DOHH2 (cell line): ENCODE measurements around the gene PRKG2.
A peak's percentile ranks its signal among the peaks of the same experiment; 100 is the strongest.

ENCODE experiments used
- H3F3A ChIP-seq: fragments of 200-600 bp; sonication (generic), shearing (Covaris generic); 2 replicates; pipeline ENCODE4 v1.6.0; 2016; ENCODE audit warnings: antibody characterized with exemption, mild to moderate bottlenecking; ENCODE audit not compliant: control insufficient read depth, insufficient read depth
- H3K27ac ChIP-seq: fragments of 200-600 bp; sonication (generic); 2 replicates; pipeline ENCODE4 v1.5.1; 2014; ENCODE audit warnings: low read depth, mild to moderate bottlenecking, low read length, moderate library complexity
- H3K27me3 ChIP-seq: fragments of 200-600 bp; sonication (generic); 2 replicates; pipeline ENCODE4 v1.6.1; 2014; ENCODE audit warnings: mild to moderate bottlenecking, low read length, mixed read lengths; ENCODE audit not compliant: control insufficient read depth
- H3K36me3 ChIP-seq: fragments of 200-600 bp; sonication (generic); 2 replicates; pipeline ENCODE4 v1.6.1; 2014; ENCODE audit warnings: mild to moderate bottlenecking, low read length, moderate library complexity, mixed read lengths; ENCODE audit not compliant: control insufficient read depth
- H3K4me1 ChIP-seq: fragments of 200-600 bp; sonication (generic); 2 replicates; pipeline ENCODE4 v1.6.1; 2014; ENCODE audit warnings: mild to moderate bottlenecking, low read length, mixed read lengths; ENCODE audit not compliant: control insufficient read depth
- H3K4me2 ChIP-seq: fragments of 200-600 bp; sonication (generic); 2 replicates; pipeline ENCODE4 v1.6.0; 2014; ENCODE audit warnings: mild to moderate bottlenecking, low read length, moderate library complexity
- H3K4me3 ChIP-seq: fragments of 200-600 bp; sonication (generic); 2 replicates; pipeline ENCODE4 v1.5.1; 2014; ENCODE audit warnings: mild to moderate bottlenecking, low read length, mixed read lengths
- H3K79me2 ChIP-seq: fragments of 200-600 bp; sonication (generic); 2 replicates; pipeline ENCODE4 v1.6.1; 2014; ENCODE audit warnings: mild to moderate bottlenecking, low read length, mixed read lengths; ENCODE audit not compliant: control insufficient read depth
- H3K9me2 ChIP-seq: fragments of 200-600 bp; sonication (generic); replicated peaks from 2 replicates; pipeline ENCODE4 v1.6.1; 2014; ENCODE audit warnings: mild to moderate bottlenecking, low read length, mixed read lengths; ENCODE audit not compliant: control insufficient read depth
- H3K9me3 ChIP-seq: fragments of 200-600 bp; sonication (generic); 2 replicates; pipeline ENCODE4 v1.6.1; 2014; ENCODE audit warnings: antibody characterized with exemption, low read length, mixed read lengths; ENCODE audit not compliant: control insufficient read depth, insufficient read depth
- H4K20me1 ChIP-seq: fragments of 200-600 bp; sonication (generic); 2 replicates; pipeline ENCODE4 v1.6.0; 2014; ENCODE audit warnings: low read depth, mild to moderate bottlenecking, antibody characterized with exemption, low read length, moderate library complexity; ENCODE audit not compliant: control insufficient read depth, insufficient read depth
- CTCF ChIP-seq: fragments of 200-600 bp; sonication (generic); IDR thresholded peaks from one replicate; pipeline ENCODE4 v1.5.1; 2014; ENCODE audit warnings: antibody characterized with exemption, mild to moderate bottlenecking, low read depth, low read length; ENCODE audit not compliant: poor library complexity, severe bottlenecking
- EZH2phosphoT487 ChIP-seq: fragments of 200-600 bp; sonication (generic); IDR thresholded peaks from 2 replicates; pipeline ENCODE4 v1.6.1; 2017; ENCODE audit warnings: borderline replicate concordance, mild to moderate bottlenecking, antibody characterized with exemption, low read length, moderate library complexity, mixed read lengths

The PRKG2 gene

GRCh38 chr4:81214881-81215868 lies at the start of gene PRKG2:
Gene PRKG2 (minus strand): TSS chr4:81215222. CDS start chr4:81205047, 10,175 bp downstream.
- Histone ChIP-seq H3K9me2 (no peaks in the 10 kb centered on the region), H3K4me2 (no peak within 1 kb of the TSS), H3K36me3 (no peaks in the 10 kb centered on the region), H3F3A (no peaks in the 10 kb centered on the region), H3K9me3 (no peaks in the 10 kb centered on the region), H3K4me3 (no peak within 1 kb of the TSS), H3K4me1 (no peaks in the 10 kb centered on the region), H3K27ac (no peak within 1 kb of the TSS), H3K79me2 (no peaks in the 10 kb centered on the region), H4K20me1 (no peaks in the 10 kb centered on the region), H3K27me3 (peaks cover 4% of the 10 kb centered on the region; the same call in 1 of the 2 replicates)
- no peak for TF ChIP-seq CTCF
- no peak for TF ChIP-seq EZH2phosphoT487

- H3K4me1 ChIP-seq = no peaks in the 10 kb centered on the region
- H3F3A ChIP-seq = no peaks in the 10 kb centered on the region
- H3K27me3 ChIP-seq = no peaks in the 10 kb centered on the region
- no peaks in the 10 kb centered on the region for H3K79me2 ChIP-seq
- H3K9me2 ChIP-seq = no peaks in the 10 kb centered on the region
- no peak overlapping the region for H3K4me2 ChIP-seq
- no peaks in the 10 kb centered on the region for H3K36me3 ChIP-seq
- no peak overlapping the region for H3K4me3 ChIP-seq
- no peaks in the 10 kb centered on the region for H4K20me1 ChIP-seq
- peak; percentile 63 for TF ChIP-seq CTCF
- TF ChIP-seq EZH2phosphoT487 = no peak
- no peak overlapping the region for H3K27ac ChIP-seq
- H3K9me3 ChIP-seq = no peaks in the 10 kb centered on the region
Observed at GRCh38 chr4:81260443-81261101, 45.5 kb upstream of the PRKG2 start.

GRCh38 chr4:81258841-81259550 lies 44.0 kb upstream of the PRKG2 start:
- no peaks in the 10 kb centered on the region for H3K9me2 ChIP-seq
- H3F3A ChIP-seq = no peaks in the 10 kb centered on the region
- H4K20me1 ChIP-seq = no peaks in the 10 kb centered on the region
- H3K4me1 ChIP-seq = no peaks in the 10 kb centered on the region
- H3K36me3 ChIP-seq = no peaks in the 10 kb centered on the region
- no peak overlapping the region for H3K27ac ChIP-seq
- H3K9me3 ChIP-seq = no peaks in the 10 kb centered on the region
- TF ChIP-seq CTCF (no peak), EZH2phosphoT487 (no peak)
- no peak overlapping the region for H3K4me3 ChIP-seq
- no peaks in the 10 kb centered on the region for H3K27me3 ChIP-seq
- H3K79me2 ChIP-seq = no peaks in the 10 kb centered on the region
- no peak overlapping the region for H3K4me2 ChIP-seq
